Activated CD8-positive, alpha-beta memory T cell treated with anti-CD3 and anti-CD28 coated beads, Interleukin-2, amount 10 ng/mL, durations not matched to agents 7 days and 5 days (primary cell): ENCODE results near the gene ADGRA3. TPM values are rescaled to one million over a fixed set of nuclear protein-coding genes. Genes with fewer than 3 reads are reported as not detected.

Source experiments
- ATAC-seq: fragments of 150-1000 bp; cut with Tn5 transposase; one replicate; pipeline ENCODE4 v1.10.0; 2021; ENCODE audit warnings: moderate library complexity
- CTCF ChIA-PET: fragments of 350-600 bp; sonication (Branson Sonifier 250); formaldehyde crosslinking; loops from one replicate; lab custom pipeline; 2021; ENCODE audit warnings: antibody characterized with exemption; lab: Charles Lee
- DNase-seq: peaks from one replicate; pipeline ENCODE4 v3.0.0-alpha.2; 2020
- H3K27ac Mint-ChIP-seq: one replicate; pipeline ENCODE4 v1.8.0; 2021; ENCODE audit warnings: mild to moderate bottlenecking, mixed read lengths
- H3K27me3 Mint-ChIP-seq: one replicate; pipeline ENCODE4 v1.8.0; 2021; ENCODE audit warnings: mixed read lengths
- H3K36me3 Mint-ChIP-seq: one replicate; pipeline ENCODE4 v1.8.0; 2021; ENCODE audit warnings: mild to moderate bottlenecking, mixed read lengths
- H3K4me1 Mint-ChIP-seq: one replicate; pipeline ENCODE4 v1.8.0; 2021; ENCODE audit warnings: mixed read lengths
- H3K4me3 Mint-ChIP-seq: one replicate; pipeline ENCODE4 v1.8.0; 2021; ENCODE audit warnings: mild to moderate bottlenecking, moderate library complexity, mixed read lengths
- H3K9me3 Mint-ChIP-seq: one replicate; pipeline ENCODE4 v1.8.0; 2022; ENCODE audit warnings: low read depth, mixed read lengths
- total RNA-seq, 2 experiments: library from RNA; stranded (reverse); gene quantifications; one replicate each; pipeline ENCODE4 v1.2.3, GENCODE V29; 2021

Gene ADGRA3
- total RNA-seq, 2 experiments from 2014 or later: 0.53 to 1.3 TPM

DNA sequence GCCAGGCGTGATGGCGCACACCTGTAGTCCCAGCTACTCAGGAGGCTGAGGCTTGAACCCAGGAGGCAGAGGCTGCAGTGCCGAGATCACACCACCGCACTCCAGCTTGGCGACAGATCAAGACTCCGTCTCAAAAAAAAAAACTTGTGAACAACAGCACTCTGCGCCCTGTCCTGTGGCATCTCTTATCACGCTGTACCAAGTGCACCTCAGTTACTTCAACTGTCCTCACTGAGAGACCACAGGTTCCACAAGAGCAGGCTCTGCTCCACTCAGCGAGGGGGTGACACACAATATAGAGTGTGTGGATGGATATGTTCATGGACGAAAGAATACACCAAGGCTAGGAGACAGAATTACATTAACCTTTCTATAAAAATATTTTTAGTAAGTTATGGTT lies 49.3 kb downstream of the ADGRA3 start:
- no peaks in the 10 kb centered on the region for H3K27me3 Mint-ChIP-seq

DNA sequence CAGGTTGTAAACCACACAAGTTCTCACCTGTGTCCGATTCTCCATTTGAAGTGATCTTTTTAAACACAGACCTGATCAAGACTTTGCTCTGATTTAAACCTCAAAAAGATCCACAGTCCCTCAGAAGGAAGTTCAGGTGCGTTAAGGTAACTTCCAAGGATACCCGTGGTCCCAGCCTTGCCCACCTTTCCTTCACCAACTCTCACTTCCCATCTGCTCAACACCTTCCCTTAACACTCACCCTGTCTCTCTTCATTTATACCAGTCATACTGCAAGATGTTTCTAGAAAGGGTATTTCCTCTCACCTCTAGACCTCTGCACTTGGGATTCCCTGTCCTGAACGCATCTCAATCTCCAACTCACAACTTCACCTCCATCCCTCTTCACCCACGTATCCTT lies 49.9 kb downstream of the ADGRA3 start:
- no peak for DNase-seq
- Mint-ChIP-seq H3K4me3 (no peak overlapping the region), H3K4me1 (no peaks in the 10 kb centered on the region), H3K9me3 (peaks cover 4% of the 10 kb centered on the region), H3K27ac (no peak overlapping the region), H3K27me3 (no peaks in the 10 kb centered on the region), H3K36me3 (no peaks in the 10 kb centered on the region)
- ATAC-seq: no peak
- CTCF ChIA-PET: no interaction called here

More for the DNA sequence above, 49.3 kb downstream of the ADGRA3 start:
- H3K9me3 Mint-ChIP-seq: peaks cover 4% of the 10 kb centered on the region
- DNase-seq (no peak), ATAC-seq (no peak)
- CTCF ChIA-PET: no interaction called here
- no peaks in the 10 kb centered on the region for H3K4me1 Mint-ChIP-seq
- H3K4me3 Mint-ChIP-seq: no peak overlapping the region
- no peaks in the 10 kb centered on the region for H3K36me3 Mint-ChIP-seq
- no peak overlapping the region for H3K27ac Mint-ChIP-seq

DNA sequence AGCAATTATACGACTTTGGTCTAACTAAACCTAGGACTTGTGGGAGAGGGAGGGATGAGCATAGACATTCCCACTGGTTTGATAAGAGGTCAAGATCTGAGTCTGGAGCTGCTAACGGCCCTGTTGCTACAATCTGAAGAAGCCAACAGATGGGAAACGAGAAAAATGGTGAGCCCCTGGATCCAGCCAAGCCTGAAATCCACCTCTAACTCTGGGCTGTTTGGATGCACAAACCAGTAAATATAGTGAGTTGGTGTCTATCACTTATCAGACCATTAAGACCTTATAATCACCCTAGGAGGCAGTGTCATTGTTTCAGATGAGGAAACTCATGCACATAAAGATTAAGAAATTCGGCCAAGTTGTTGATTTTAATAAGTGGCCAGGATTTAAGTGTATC lies 50.5 kb downstream of the ADGRA3 start:
- H3K9me3 Mint-ChIP-seq: peaks cover 4% of the 10 kb centered on the region
- H3K27ac Mint-ChIP-seq: no peak overlapping the region
- no peaks in the 10 kb centered on the region for H3K36me3 Mint-ChIP-seq
- H3K27me3 Mint-ChIP-seq: no peaks in the 10 kb centered on the region
- H3K4me3 Mint-ChIP-seq: no peak overlapping the region
- no peaks in the 10 kb centered on the region for H3K4me1 Mint-ChIP-seq
- ATAC-seq: no peak
- CTCF ChIA-PET: interaction anchor here (0.6 kb wide), 1 partner anchor 1486 kb away, joined by 5 read pairs; no protein-coding TSS in a partner anchor
- DNase-seq: no peak

DNA sequence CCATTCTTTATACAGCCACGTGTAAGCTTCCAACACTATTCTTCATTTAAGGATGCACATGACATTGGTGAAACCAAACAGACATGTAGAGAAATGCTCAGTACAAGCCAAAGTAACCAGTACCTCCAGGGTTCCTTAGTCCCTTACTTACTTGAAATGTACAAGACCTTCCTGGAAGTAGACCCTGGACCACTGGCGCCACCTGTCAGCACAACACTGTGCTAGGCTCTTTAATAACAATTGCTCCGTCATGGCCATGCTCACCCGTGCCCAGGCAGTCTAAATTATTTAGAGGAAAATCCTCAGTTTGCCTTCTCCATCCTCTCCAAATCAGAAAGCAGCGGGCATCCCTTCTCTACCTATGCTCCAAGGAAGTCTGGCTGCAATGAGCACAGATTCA lies 52.7 kb downstream of the ADGRA3 start:
- no peak for ATAC-seq

DNA sequence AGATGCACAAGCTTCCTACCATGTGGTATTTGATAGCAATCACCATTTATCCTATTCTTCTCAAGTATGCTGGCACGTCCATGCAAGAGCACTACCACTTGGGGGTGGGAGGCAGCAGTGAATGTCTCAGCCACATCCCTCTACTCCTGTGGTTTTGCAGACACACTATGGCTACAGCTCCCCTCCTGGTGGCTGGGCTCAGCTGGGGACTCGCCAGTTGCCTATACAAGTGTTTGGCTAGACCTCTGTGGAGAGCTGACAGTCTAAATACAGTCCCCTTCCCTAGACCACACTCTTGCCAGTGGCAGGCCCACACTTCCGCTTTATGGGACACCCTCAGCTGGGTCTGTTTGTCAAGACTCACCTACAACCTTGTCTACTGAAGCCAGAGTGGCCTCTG lies 53.2 kb downstream of the ADGRA3 start:
- peaks cover 4% of the 10 kb centered on the region for H3K9me3 Mint-ChIP-seq

More for the DNA sequence above, 52.7 kb downstream of the ADGRA3 start:
- CTCF ChIA-PET: no interaction called here
- Mint-ChIP-seq H3K36me3 (no peaks in the 10 kb centered on the region), H3K4me3 (no peak overlapping the region), H3K4me1 (no peaks in the 10 kb centered on the region), H3K27me3 (no peaks in the 10 kb centered on the region), H3K9me3 (peaks cover 4% of the 10 kb centered on the region), H3K27ac (no peak overlapping the region)
- DNase-seq: no peak

DNA sequence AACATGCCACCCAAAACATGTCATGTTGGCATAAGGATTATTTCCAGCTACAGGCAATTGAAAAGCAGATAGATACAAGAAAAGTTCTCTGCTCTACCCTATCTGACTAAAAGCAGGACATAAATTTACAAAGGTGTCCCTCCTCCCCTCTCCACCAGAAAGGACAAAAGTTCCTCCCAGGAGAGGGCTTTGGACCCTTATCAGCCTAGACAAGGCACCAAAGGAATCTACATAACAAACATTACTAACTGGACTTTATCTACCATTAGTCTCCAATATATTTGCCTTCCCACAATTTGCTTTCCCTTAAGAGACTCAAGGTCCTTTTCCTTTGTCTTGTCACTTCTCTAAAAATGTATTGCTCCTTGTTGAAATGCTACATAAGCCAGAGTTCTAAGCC lies 55.6 kb downstream of the ADGRA3 start:
- DNase-seq (no peak), ATAC-seq (no peak)
- H3K4me1 Mint-ChIP-seq: no peaks in the 10 kb centered on the region
- H3K27ac Mint-ChIP-seq: no peak overlapping the region
- H3K9me3 Mint-ChIP-seq: no peaks in the 10 kb centered on the region
- no peaks in the 10 kb centered on the region for H3K27me3 Mint-ChIP-seq
- H3K36me3 Mint-ChIP-seq: no peaks in the 10 kb centered on the region
- no peak overlapping the region for H3K4me3 Mint-ChIP-seq
- CTCF ChIA-PET: no interaction called here

More for the DNA sequence above, 53.2 kb downstream of the ADGRA3 start:
- no peak for ATAC-seq
- H3K27ac Mint-ChIP-seq: no peak overlapping the region
- no peak for DNase-seq
- H3K4me1 Mint-ChIP-seq: no peaks in the 10 kb centered on the region
- no peaks in the 10 kb centered on the region for H3K27me3 Mint-ChIP-seq
- CTCF ChIA-PET: no interaction called here
- no peaks in the 10 kb centered on the region for H3K36me3 Mint-ChIP-seq
- no peak overlapping the region for H3K4me3 Mint-ChIP-seq

DNA sequence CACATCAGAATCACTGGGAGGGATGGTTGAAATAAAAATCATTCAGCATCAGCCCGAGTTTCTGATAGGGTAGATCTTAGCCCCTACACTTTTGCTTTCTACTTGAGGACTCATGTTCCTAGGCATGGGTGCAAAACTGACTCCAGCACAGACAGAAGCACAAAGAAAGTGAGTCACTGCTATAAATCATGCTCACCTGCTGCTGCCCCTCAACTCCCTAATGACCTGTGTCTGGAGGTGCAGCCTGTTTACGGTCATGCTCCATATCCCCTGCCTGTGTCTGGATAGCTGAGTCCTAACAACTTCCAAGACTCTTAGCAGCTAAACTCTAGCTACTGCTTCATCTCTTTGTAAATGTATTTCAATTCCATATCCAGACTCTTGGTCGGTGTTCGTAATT lies 57.8 kb downstream of the ADGRA3 start:
- no peak for ATAC-seq
- no peak for DNase-seq
- CTCF ChIA-PET: no interaction called here
- Mint-ChIP-seq H3K9me3 (no peaks in the 10 kb centered on the region), H3K36me3 (no peaks in the 10 kb centered on the region), H3K27ac (no peak overlapping the region), H3K4me3 (no peak overlapping the region), H3K4me1 (no peaks in the 10 kb centered on the region), H3K27me3 (no peaks in the 10 kb centered on the region)

DNA sequence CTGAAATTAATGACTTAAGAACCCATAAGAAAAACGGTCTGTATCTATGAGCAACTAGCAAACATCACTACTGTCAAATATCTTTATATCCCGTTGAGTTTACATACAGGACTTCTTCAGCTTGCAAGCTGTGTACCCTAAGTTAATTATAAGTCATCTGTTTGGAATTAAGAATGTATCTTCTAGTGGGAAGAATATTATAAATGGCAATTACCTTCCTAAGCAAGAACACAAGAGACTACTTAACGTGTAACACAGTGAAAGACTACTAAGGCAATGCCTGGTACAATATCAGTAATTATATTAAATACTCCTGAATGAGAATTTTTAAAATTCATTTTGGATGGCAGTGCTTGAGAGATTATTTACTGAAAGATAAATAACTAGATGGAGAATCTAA lies 58.5 kb downstream of the ADGRA3 start:
- DNase-seq (no peak), ATAC-seq (no peak)
- CTCF ChIA-PET: no interaction called here
- H3K36me3 Mint-ChIP-seq: no peaks in the 10 kb centered on the region
- H3K27me3 Mint-ChIP-seq: no peaks in the 10 kb centered on the region
- no peaks in the 10 kb centered on the region for H3K9me3 Mint-ChIP-seq
- no peak overlapping the region for H3K4me3 Mint-ChIP-seq
- H3K4me1 Mint-ChIP-seq: no peaks in the 10 kb centered on the region
- H3K27ac Mint-ChIP-seq: no peak overlapping the region

DNA sequence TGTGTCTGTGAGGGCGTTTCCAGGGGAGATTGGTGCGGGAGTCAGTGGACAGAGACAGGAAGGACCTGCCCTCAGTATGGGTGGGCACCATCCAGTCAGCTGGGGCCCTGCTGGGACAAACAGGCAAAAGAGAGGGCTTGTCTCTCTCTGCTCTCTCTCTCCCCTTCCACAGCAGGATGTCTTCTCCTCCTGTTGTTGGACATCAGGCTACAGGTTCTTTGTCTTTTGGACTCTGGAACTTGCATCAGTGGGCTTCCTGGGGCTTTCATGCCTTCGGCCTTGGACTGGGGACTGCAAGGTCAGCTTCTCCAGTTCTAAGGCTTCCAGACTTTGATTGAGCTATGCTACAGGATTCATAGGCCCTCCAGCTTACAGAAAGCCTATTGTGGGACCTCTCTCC lies 59.6 kb downstream of the ADGRA3 start:
- ATAC-seq: no peak
- Mint-ChIP-seq H3K36me3 (no peaks in the 10 kb centered on the region), H3K27me3 (no peaks in the 10 kb centered on the region), H3K27ac (no peak overlapping the region), H3K4me3 (no peak overlapping the region), H3K4me1 (no peaks in the 10 kb centered on the region), H3K9me3 (no peaks in the 10 kb centered on the region)
- DNase-seq: no peak
- CTCF ChIA-PET: no interaction called here

DNA sequence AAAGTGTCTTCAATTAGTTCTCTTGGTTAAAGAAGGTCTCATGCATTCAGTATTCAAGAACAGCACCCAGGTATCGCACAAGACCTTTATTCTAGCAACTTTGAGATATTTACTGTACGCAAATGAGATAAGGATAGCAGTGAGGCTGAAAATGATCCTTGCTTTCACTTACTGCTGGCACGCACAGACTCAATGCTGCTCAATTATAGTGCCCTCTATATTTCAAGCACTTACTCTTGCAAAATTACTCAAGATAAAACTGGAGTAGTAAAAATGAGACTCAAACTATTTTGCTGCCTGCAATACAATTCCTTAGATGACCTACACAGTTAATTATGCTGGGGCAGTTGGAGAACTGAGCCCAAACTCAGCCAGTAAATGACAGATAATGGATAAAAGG lies 60.9 kb downstream of the ADGRA3 start:
- CTCF ChIA-PET: no interaction called here
- H3K27me3 Mint-ChIP-seq: no peaks in the 10 kb centered on the region
- no peak overlapping the region for H3K4me3 Mint-ChIP-seq
- no peak for DNase-seq
- no peaks in the 10 kb centered on the region for H3K4me1 Mint-ChIP-seq
- ATAC-seq: no peak
- H3K27ac Mint-ChIP-seq: no peak overlapping the region
- no peaks in the 10 kb centered on the region for H3K36me3 Mint-ChIP-seq
- no peaks in the 10 kb centered on the region for H3K9me3 Mint-ChIP-seq

DNA sequence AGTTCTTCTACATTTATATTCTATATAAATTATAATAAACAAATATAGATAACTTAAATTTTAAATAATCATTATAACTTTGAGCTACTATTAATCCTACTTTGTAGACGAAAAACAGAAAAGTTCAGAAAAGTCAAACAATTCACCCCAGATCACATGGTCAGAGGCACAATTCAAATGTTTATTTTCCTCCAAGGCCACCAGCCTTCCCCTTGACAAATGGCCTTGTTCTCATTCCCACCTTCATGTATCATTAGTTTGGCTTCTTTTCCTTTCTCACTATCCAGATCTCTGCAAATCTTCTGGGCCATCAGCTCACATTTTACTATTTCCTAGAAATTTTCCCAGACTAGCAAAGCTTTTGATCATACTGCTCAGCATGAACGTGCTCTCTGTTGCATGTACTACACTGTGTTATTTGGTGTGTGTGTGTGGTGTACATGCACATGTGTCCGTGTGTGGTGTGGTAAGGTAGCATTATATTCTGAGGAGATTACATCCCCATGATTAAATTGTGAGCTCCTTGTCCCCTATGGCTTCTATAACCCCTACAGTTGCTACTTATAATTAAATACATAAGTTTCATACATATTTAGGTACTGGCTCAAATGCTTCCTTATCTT lies 61.5 kb downstream of the ADGRA3 start:
- no peak for DNase-seq
- H3K27me3 Mint-ChIP-seq: no peaks in the 10 kb centered on the region
- no peaks in the 10 kb centered on the region for H3K36me3 Mint-ChIP-seq
- no peak overlapping the region for H3K27ac Mint-ChIP-seq
- no peaks in the 10 kb centered on the region for H3K4me1 Mint-ChIP-seq
- CTCF ChIA-PET: no interaction called here
- no peaks in the 10 kb centered on the region for H3K9me3 Mint-ChIP-seq
- no peak overlapping the region for H3K4me3 Mint-ChIP-seq
- no peak for ATAC-seq

DNA sequence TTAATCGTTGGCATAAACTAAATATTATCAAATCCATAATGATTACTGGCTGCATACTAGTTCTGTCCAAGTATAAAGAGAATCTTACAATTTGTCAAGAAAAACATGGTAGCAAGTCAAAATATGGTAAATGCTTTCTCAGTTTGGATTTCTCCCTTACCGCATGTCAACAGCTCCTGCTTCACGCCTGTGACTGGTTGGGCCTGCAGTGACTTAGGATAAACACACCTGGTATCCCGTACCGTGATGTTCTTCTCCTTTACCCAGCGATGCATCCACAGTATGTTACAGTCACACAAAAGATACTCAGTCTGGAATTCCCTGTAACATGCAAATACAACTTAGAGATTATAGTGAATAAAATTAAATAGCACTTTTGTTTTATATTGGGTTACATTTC lies 71.1 kb downstream of the ADGRA3 start:
- Mint-ChIP-seq H3K4me1 (no peaks in the 10 kb centered on the region), H3K4me3 (no peak overlapping the region), H3K27ac (no peak overlapping the region), H3K36me3 (no peaks in the 10 kb centered on the region), H3K9me3 (no peaks in the 10 kb centered on the region), H3K27me3 (no peaks in the 10 kb centered on the region)
- DNase-seq (no peak), ATAC-seq (no peak)
- CTCF ChIA-PET: no interaction called here

DNA sequence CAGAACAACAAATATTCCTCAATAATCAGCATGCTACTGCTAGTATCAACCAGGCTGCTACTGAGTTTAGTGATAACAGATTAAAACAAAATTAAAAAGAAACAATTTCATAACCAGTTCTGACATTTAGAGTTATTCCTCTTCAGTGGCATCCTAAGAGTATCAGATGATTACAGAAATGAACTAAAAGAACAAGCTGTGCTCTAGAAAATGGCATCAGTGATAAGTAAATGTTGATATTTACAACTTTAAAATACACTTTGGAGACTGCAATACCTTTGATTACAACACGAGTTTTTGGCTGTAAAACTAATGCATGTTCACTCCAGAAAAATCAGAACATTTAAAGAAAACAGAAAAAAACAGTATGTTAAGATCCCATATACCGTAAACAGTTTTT lies 72.9 kb downstream of the ADGRA3 start:
- no peak for ATAC-seq
- Mint-ChIP-seq H3K27me3 (no peaks in the 10 kb centered on the region), H3K4me1 (no peaks in the 10 kb centered on the region), H3K36me3 (no peaks in the 10 kb centered on the region), H3K9me3 (no peaks in the 10 kb centered on the region), H3K4me3 (no peak overlapping the region), H3K27ac (no peak overlapping the region)
- DNase-seq: no peak
- CTCF ChIA-PET: no interaction called here

DNA sequence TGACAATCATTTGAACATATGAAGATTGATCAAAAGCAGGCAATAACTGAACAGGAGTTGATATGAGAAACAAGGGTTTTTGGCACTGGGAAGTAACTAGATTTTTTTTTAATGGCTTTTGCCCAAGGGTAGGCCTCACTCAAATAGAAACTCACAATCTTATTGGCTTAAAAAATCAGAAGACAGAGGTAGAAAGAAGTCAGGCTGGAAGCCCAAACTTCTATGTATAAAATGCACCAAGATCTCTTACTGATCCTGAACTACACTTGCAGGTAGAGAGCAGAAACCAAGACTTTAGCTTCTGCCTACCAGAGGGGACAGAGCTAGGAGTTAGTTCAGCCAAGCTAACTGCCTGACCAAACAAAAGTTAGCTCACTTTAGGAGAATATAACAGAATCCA lies 74.9 kb downstream of the ADGRA3 start:
- ATAC-seq: no peak
- CTCF ChIA-PET: no interaction called here
- no peak overlapping the region for H3K27ac Mint-ChIP-seq

DNA sequence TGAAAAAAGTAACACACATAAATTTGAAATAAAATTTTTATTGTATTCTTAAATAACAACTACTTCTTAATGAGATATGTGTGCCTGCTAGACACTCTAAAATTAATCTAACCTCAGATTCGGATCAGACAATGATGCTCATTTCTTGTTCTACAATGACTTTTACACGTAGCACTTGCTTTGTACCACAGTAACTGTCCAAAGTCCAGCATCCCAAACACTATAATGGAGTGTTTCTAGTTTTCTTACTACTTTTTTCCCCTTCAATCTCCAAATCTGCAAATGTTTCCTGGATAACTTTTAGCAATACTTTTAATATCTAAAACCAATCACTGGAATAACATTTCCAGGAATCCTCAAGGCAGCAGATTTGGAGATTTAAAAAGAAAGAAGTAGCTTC lies 75.9 kb downstream of the ADGRA3 start:
- Mint-ChIP-seq H3K4me3 (no peak overlapping the region), H3K9me3 (peaks cover 2% of the 10 kb centered on the region), H3K36me3 (no peaks in the 10 kb centered on the region), H3K4me1 (no peaks in the 10 kb centered on the region), H3K27me3 (no peaks in the 10 kb centered on the region), H3K27ac (no peak overlapping the region)
- no peak for ATAC-seq
- CTCF ChIA-PET: no interaction called here
- no peak for DNase-seq

More for the DNA sequence above, 74.9 kb downstream of the ADGRA3 start:
- H3K4me3 Mint-ChIP-seq: no peak overlapping the region
- no peak for DNase-seq
- no peaks in the 10 kb centered on the region for H3K36me3 Mint-ChIP-seq
- no peaks in the 10 kb centered on the region for H3K4me1 Mint-ChIP-seq
- peaks cover 2% of the 10 kb centered on the region for H3K9me3 Mint-ChIP-seq
- H3K27me3 Mint-ChIP-seq: no peaks in the 10 kb centered on the region
